Psoas muscle (tissue), 8 donors: ENCODE measurements around the gene CLSTN2. TPM values are rescaled to one million over a fixed set of nuclear protein-coding genes. Genes with fewer than 3 reads are reported as not detected.

Experiments used
- ATAC-seq, 4 donors: fragments of 200-7000 bp; cut with Tn5 transposase; one replicate each; pipeline ENCODE4 v1.9.1; 2020; ENCODE audit warnings: moderate library complexity in 3 of 4, mild to moderate bottlenecking in 2 of 4
- DNase-seq, 2 donors: peaks; one replicate each; pipeline ENCODE4 v3.0.0-alpha.2; 2020
- H3K27ac ChIP-seq: fragments of 200-600 bp; one replicate; pipeline ENCODE4 v1.8.0; 2022
- H3K27me3 ChIP-seq, 3 donors: fragments of 200-600 bp in 1 of 3; one replicate each; pipeline versions ENCODE4 v1.6.1 to v1.8.0; 2013 to 2022; ENCODE audit warnings: low read length in 2 of 3, mild to moderate bottlenecking in 2 of 3, moderate library complexity in 1 of 3; ENCODE audit not compliant: insufficient read depth in 3 of 3
- H3K36me3 ChIP-seq, 2 donors: fragments of 200-600 bp in 1 of 2; one replicate each; pipeline versions ENCODE4 v1.6.1 to v1.8.0; 2013 to 2022; ENCODE audit warnings: low read depth in 1 of 2, mild to moderate bottlenecking in 1 of 2, moderate library complexity in 1 of 2; ENCODE audit not compliant: insufficient read depth in 1 of 2
- H3K4me1 ChIP-seq: fragments of 200-600 bp; one replicate; pipeline ENCODE4 v1.8.0; 2022
- H3K4me3 ChIP-seq: fragments of 200-600 bp; one replicate; pipeline ENCODE4 v1.8.0; 2022; ENCODE audit warnings: mild to moderate bottlenecking
- H3K9me3 ChIP-seq: fragments of 200-600 bp; one replicate; pipeline ENCODE4 v1.8.0; 2022
- CTCF ChIP-seq: fragments of 200-600 bp; IDR thresholded peaks from one replicate; pipeline ENCODE4 v1.8.0; 2022; ENCODE audit warnings: antibody characterized with exemption
- WGBS, 3 donors: extraction: QIAGEN DNeasy Blood & Tissue Kit; methylation state at CpG; one replicate each; pipeline versions ENCODE4 v1.1.6 to v1.1.7; 2013; 5-methylcytosine and 5-hydroxymethylcytosine counted together
- intact Hi-C, 2 donors: fragments of 100-400 bp; cut with DNase I; formaldehyde crosslinking; loops; one replicate each; pipeline versions ENCODE4 v1.11.0 to v1.14.2; 2022
- polyA plus RNA-seq, 3 donors: library from polyadenylated mRNA; stranded (reverse); fragments of 200-250 nt; gene quantifications; one replicate each; pipeline ENCODE4 v1.2.3, GENCODE V29; 2013
- total RNA-seq, 4 donors: library from RNA; stranded (reverse); fragmentation: NEBNext Ultra II Directional in 2 of 4; extraction: Animal tissue kit (Norgen Biotek cat#: 25700) in 2 of 4; gene quantifications; one replicate each; pipeline versions ENCODE4 v1.2.1 to v1.2.4, GENCODE V29; 2021 to 2023
- donor health status: healthy with polysubstance abuse.
- donor health status: DM: no; HTN: no; CAD: no; lungs with moderate emphysema.
- donor health status: Bipolar disorder and iron deficiency.
- donor health status: healthy.
- donor health status: DM: yes; HTN: yes; CAD: no.
- donor health status: DM: no; HTN: no; CAD: no.
- donor health status: DM: no; HTN: no; CAD: no.
- donor health status: DM: yes; HTN: yes; CAD: no.

The CLSTN2 gene
- total and polyA plus RNA-seq, 7 donors, result 0.24 to 5.0 (median 1.5) TPM

DNA sequence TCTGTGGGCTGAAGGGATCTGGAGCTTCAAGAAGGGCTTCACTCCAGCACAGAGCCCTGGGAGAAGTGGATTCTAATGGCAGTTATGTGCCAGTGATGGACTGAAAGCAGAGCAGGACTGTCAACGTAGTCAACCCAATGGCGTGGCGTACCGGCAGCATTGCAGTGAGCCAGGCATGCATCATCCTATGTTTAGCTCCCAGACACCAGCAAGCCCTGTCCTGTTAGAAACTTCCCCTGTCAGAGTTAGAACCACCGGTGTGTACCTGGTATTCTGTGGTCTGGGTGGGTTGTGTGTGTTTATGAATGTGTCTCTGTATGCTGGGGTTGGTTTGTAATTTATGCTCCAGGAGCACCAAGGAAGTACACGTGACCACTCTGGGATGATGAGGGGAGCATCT lies 86.3 kb downstream of the CLSTN2 start:
- H3K36me3 ChIP-seq, result no peaks in the 10 kb centered on the region
- no peak for TF ChIP-seq CTCF
- 94 to 98% (median 95%) methylated on average over 6 of the region's 6 CpGs for WGBS, 3 donors
- peaks cover 9% of the 10 kb centered on the region for H3K4me1 ChIP-seq
- DNase-seq (no peak), ATAC-seq (no peak)
- no peaks in the 10 kb centered on the region for H3K9me3 ChIP-seq
- H3K4me3 ChIP-seq, result no peak overlapping the region
- H3K27ac ChIP-seq, result no peak overlapping the region
- intact Hi-C loops, result no loop called here
- no peaks in the 10 kb centered on the region for H3K27me3 ChIP-seq

GRCh38 chr3:140022066-140022770 lies 87.2 kb downstream of the CLSTN2 start:
- intact Hi-C loops, result no loop called here
- peak; percentile 20 to 66 for DNase-seq
- no peak overlapping the region for H3K4me3 ChIP-seq

GRCh38 chr3:140023616-140024530 lies 88.9 kb downstream of the CLSTN2 start:
- ATAC-seq (peak; percentile 39 to 82 (median 76)), DNase-seq (peak; percentile 41 to 68)
- Histone ChIP-seq H3K9me3 (no peaks in the 10 kb centered on the region), H3K36me3 (no peaks in the 10 kb centered on the region), H3K27me3 (no peaks in the 10 kb centered on the region), H3K4me1 (peaks cover 9% of the 10 kb centered on the region), H3K27ac (peak overlapping the region; percentile 23), H3K4me3 (no peak overlapping the region)
- intact Hi-C loops, result no loop called here
- TF ChIP-seq CTCF, result no peak
- WGBS, 3 donors, result 31 to 47% (median 43%) methylated on average over 12 of the region's 12 CpGs

More at GRCh38 chr3:140022066-140022770, 87.2 kb downstream of the CLSTN2 start:
- WGBS, 3 donors, result 20 to 45% (median 41%) methylated on average over 5 of the region's 5 CpGs
- Histone ChIP-seq H3K36me3 (no peaks in the 10 kb centered on the region), H3K9me3 (no peaks in the 10 kb centered on the region), H3K27me3 (no peaks in the 10 kb centered on the region), H3K4me1 (peaks cover 9% of the 10 kb centered on the region), H3K27ac (no peak overlapping the region)
- peak; percentile 43 to 83 (median 70) for ATAC-seq
- TF ChIP-seq CTCF, result no peak

DNA sequence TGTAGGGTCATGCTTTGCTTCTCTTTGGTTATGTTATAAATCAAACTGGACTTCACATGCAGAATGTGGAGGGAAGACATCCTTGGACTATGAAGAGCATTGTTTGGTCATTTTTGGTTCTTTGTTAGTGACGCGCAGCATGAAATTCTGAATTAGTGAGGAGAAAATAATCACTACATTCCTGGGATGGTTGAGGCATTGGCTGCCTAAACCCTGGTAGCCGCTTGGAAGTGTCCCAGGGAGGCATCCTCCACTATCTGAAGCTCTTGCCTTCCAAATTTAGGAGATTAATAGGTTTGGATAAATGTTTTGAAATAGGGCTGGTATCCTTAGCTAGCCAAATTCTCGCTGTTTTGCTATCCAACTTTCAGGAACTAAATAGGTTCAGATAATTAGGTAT lies 96.2 kb downstream of the CLSTN2 start:
- H3K27ac ChIP-seq, result no peak overlapping the region
- H3K36me3 ChIP-seq, result no peaks in the 10 kb centered on the region
- 55 to 80% (median 58%) methylated on average over 4 of the region's 4 CpGs for WGBS, 3 donors
- no peak overlapping the region for H3K4me3 ChIP-seq
- ATAC-seq (no peak), DNase-seq (no peak)
- H3K9me3 ChIP-seq, result no peaks in the 10 kb centered on the region
- intact Hi-C loops, result no loop called here
- no peak for TF ChIP-seq CTCF
- no peaks in the 10 kb centered on the region for H3K4me1 ChIP-seq
- H3K27me3 ChIP-seq, result no peaks in the 10 kb centered on the region
